ENCODE data around the gene SPIC. TPM values are rescaled to one million over a fixed set of nuclear protein-coding genes. Genes with fewer than 3 reads are reported as not detected.

Gene SPIC
- polyA plus RNA-seq, 1 donor from 2014 or later, result not detected

DNA sequence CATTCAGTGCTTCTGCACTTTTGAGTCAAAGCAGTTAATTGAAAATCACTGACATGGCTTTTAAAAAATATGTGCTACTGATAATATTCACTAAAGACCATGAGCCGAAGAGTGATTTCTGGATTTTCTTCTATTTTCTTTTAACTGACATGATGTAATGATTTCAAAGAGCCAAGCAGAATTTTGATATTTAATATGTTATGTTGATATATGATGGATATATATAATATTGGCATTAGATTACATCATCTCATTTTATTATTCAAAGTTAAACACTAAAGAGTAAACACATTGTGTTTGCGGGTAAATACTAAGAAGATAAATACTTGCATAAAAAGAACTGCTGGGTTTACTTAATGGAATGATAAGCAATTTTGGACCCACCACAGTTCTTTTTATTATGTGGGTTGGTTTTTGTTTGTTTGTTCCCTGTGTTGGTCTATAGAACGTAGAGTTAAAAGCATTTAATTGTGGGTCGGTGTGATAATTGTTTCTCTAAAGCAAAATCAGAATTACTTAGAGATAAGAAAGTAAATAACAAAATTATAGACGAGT lies 692 bp downstream of the SPIC start:
- H4K20me1 ChIP-seq (ENCODE audit: insufficient read depth), result no peaks in the 10 kb centered on the region
- H3K27ac ChIP-seq (ENCODE audit: low read length), result no peak overlapping the region
- H3K36me3 ChIP-seq (ENCODE audit: insufficient read depth, low read length), result no peaks in the 10 kb centered on the region
- no peaks in the 10 kb centered on the region for H3K79me2 ChIP-seq (replicated peaks; ENCODE audit: insufficient read depth, low read length)
- no peak overlapping the region for H3K4me2 ChIP-seq (ENCODE audit: low read length)
- H3K9me2 ChIP-seq (ENCODE audit: insufficient read depth, low read length), result no peaks in the 10 kb centered on the region
- no peaks in the 10 kb centered on the region for H3F3A ChIP-seq (ENCODE audit: insufficient read depth, low read length, poor library complexity, severe bottlenecking)
- no peaks in the 10 kb centered on the region for H3K9me3 ChIP-seq (ENCODE audit: low read length)
- H3K9ac ChIP-seq (ENCODE audit: low read length), result no peak overlapping the region
- H3K4me3 ChIP-seq (ENCODE audit: low read length), result no peak overlapping the region
- no peaks in the 10 kb centered on the region for H3K27me3 ChIP-seq (ENCODE audit: insufficient read depth, low read depth, low read length)
- no peak overlapping the region for H2AFZ ChIP-seq (ENCODE audit: low read depth, low read length)
- TF ChIP-seq EZH2 (IDR thresholded peaks at IDR 0.05; ENCODE audit: borderline replicate concordance, insufficient read depth, low read length, poor library complexity, severe bottlenecking), result no peak

DNA sequence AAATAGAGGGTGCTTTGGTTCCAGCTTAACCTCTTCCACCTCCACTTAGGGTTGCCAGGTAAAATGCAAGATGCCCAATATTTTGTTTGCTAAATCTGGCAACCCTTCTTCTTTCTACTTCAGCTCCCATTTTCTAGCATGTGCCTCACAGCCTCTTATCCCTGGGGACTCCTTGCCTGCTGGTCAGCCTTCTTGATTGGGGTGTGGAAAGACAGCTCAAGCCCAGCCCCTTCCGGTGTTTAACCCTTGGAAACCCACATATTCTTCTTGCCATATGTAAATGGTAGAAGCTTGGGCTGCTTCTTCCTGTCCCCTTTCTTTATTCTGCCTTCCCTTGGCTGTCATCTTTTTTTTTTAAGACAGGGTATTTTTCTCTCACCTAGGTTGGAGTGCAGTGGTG lies 5.7 kb downstream of the SPIC start:
- Histone ChIP-seq H3K9me3 (ENCODE audit: low read length) (no peaks in the 10 kb centered on the region), H3K27me3 (ENCODE audit: insufficient read depth, low read depth, low read length) (no peaks in the 10 kb centered on the region), H3K9me2 (ENCODE audit: insufficient read depth, low read length) (no peaks in the 10 kb centered on the region), H3K4me2 (ENCODE audit: low read length) (no peak overlapping the region), H3K27ac (ENCODE audit: low read length) (no peak overlapping the region), H3F3A (ENCODE audit: insufficient read depth, low read length, poor library complexity, severe bottlenecking) (no peaks in the 10 kb centered on the region), H2AFZ (ENCODE audit: low read depth, low read length) (no peak overlapping the region), H3K36me3 (ENCODE audit: insufficient read depth, low read length) (no peaks in the 10 kb centered on the region), H3K4me3 (ENCODE audit: low read length) (no peak overlapping the region), H4K20me1 (ENCODE audit: insufficient read depth) (no peaks in the 10 kb centered on the region), H3K79me2 (replicated peaks; ENCODE audit: insufficient read depth, low read length) (no peaks in the 10 kb centered on the region), H3K9ac (ENCODE audit: low read length) (no peak overlapping the region)
- TF ChIP-seq SMC3 (conservative IDR thresholded peaks at IDR 0.05; ENCODE audit: poor library complexity) (no peak), MXI1 (conservative IDR thresholded peaks at IDR 0.05; ENCODE audit: poor library complexity, severe bottlenecking) (no peak), RAD21 (conservative IDR thresholded peaks at IDR 0.05) (no peak)
- TF ChIP-seq, protein P1, sequence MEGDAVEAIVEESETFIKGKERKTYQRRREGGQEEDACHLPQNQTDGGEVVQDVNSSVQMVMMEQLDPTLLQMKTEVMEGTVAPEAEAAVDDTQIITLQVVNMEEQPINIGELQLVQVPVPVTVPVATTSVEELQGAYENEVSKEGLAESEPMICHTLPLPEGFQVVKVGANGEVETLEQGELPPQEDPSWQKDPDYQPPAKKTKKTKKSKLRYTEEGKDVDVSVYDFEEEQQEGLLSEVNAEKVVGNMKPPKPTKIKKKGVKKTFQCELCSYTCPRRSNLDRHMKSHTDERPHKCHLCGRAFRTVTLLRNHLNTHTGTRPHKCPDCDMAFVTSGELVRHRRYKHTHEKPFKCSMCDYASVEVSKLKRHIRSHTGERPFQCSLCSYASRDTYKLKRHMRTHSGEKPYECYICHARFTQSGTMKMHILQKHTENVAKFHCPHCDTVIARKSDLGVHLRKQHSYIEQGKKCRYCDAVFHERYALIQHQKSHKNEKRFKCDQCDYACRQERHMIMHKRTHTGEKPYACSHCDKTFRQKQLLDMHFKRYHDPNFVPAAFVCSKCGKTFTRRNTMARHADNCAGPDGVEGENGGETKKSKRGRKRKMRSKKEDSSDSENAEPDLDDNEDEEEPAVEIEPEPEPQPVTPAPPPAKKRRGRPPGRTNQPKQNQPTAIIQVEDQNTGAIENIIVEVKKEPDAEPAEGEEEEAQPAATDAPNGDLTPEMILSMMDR (IDR thresholded peaks at IDR 0.05; ENCODE audit: poor library complexity, severe bottlenecking), result no peak

DNA sequence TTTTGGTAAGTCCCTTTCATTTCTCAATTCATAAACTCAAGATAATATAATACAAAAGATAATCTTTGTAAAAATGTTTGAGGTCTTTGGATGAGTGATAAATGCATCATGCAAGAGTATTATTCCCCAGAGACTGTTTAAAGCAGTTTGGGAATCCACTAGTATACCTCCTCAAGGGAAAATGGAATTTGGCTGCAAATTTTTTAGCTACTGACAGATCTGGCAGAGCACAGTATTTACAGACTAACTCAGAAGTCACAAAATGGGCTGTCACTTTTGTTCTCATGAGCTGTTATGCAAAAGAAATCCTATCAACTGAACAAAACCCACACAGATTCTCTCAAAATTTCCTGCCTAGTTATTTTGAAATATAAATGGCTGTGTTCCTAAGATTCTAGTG lies 9.9 kb downstream of the SPIC start:
- H2AFZ ChIP-seq (ENCODE audit: low read depth, low read length), result no peak overlapping the region
- no peaks in the 10 kb centered on the region for H3K9me2 ChIP-seq (ENCODE audit: insufficient read depth, low read length)
- no peak overlapping the region for H3K4me2 ChIP-seq (ENCODE audit: low read length)
- H3K9me3 ChIP-seq (ENCODE audit: low read length), result no peaks in the 10 kb centered on the region
- no peaks in the 10 kb centered on the region for H3K79me2 ChIP-seq (replicated peaks; ENCODE audit: insufficient read depth, low read length)
- TF ChIP-seq TAF1 (IDR thresholded peaks at IDR 0.05; ENCODE audit: low read depth) (no peak), SMC3 (conservative IDR thresholded peaks at IDR 0.05; ENCODE audit: poor library complexity) (no peak), RAD21 (conservative IDR thresholded peaks at IDR 0.05) (no peak), EP300 (conservative IDR thresholded peaks at IDR 0.05; ENCODE audit: poor library complexity, severe bottlenecking) (no peak), EZH2 (IDR thresholded peaks at IDR 0.05; ENCODE audit: borderline replicate concordance, insufficient read depth, low read length, poor library complexity, severe bottlenecking) (no peak), POLR2AphosphoS5 (IDR thresholded peaks at IDR 0.05) (no peak), MXI1 (conservative IDR thresholded peaks at IDR 0.05; ENCODE audit: poor library complexity, severe bottlenecking) (no peak)
- TF ChIP-seq, protein P2, sequence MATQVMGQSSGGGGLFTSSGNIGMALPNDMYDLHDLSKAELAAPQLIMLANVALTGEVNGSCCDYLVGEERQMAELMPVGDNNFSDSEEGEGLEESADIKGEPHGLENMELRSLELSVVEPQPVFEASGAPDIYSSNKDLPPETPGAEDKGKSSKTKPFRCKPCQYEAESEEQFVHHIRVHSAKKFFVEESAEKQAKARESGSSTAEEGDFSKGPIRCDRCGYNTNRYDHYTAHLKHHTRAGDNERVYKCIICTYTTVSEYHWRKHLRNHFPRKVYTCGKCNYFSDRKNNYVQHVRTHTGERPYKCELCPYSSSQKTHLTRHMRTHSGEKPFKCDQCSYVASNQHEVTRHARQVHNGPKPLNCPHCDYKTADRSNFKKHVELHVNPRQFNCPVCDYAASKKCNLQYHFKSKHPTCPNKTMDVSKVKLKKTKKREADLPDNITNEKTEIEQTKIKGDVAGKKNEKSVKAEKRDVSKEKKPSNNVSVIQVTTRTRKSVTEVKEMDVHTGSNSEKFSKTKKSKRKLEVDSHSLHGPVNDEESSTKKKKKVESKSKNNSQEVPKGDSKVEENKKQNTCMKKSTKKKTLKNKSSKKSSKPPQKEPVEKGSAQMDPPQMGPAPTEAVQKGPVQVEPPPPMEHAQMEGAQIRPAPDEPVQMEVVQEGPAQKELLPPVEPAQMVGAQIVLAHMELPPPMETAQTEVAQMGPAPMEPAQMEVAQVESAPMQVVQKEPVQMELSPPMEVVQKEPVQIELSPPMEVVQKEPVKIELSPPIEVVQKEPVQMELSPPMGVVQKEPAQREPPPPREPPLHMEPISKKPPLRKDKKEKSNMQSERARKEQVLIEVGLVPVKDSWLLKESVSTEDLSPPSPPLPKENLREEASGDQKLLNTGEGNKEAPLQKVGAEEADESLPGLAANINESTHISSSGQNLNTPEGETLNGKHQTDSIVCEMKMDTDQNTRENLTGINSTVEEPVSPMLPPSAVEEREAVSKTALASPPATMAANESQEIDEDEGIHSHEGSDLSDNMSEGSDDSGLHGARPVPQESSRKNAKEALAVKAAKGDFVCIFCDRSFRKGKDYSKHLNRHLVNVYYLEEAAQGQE (IDR thresholded peaks at IDR 0.05; ENCODE audit: borderline replicate concordance), result no peak
- TF ChIP-seq, protein P1 (IDR thresholded peaks at IDR 0.05; ENCODE audit: poor library complexity, severe bottlenecking), result no peak
- H3K36me3 ChIP-seq (ENCODE audit: insufficient read depth, low read length), result no peaks in the 10 kb centered on the region
- no peak overlapping the region for H3K9ac ChIP-seq (ENCODE audit: low read length)
- no peaks in the 10 kb centered on the region for H4K20me1 ChIP-seq (ENCODE audit: insufficient read depth)
- no peak overlapping the region for H3K27ac ChIP-seq (ENCODE audit: low read length)
- no peaks in the 10 kb centered on the region for H3F3A ChIP-seq (ENCODE audit: insufficient read depth, low read length, poor library complexity, severe bottlenecking)
- no peak overlapping the region for H3K4me3 ChIP-seq (ENCODE audit: low read length)
- H3K27me3 ChIP-seq (ENCODE audit: insufficient read depth, low read depth, low read length), result no peaks in the 10 kb centered on the region
